H1 (cell line): Measurements from ENCODE around the gene SEPTIN7.

Experiments
- CREB1 ChIP-seq: IDR thresholded peaks from 2 replicates; pipeline ENCODE4 v1.6.1; 2012; ENCODE audit warnings: inconsistent platforms
- EZH2 ChIP-seq: fragments of 200-600 bp; sonication (generic); IDR thresholded peaks from 2 replicates; pipeline ENCODE4 v1.7.1; 2012; ENCODE audit warnings: low read depth, mild to moderate bottlenecking, moderate library complexity, low read length, inconsistent platforms; ENCODE audit not compliant: severe bottlenecking
- KDM1A ChIP-seq: fragments of 200-600, 300-600 bp; sonication (generic); IDR thresholded peaks from 2 replicates; pipeline ENCODE4 v1.7.1; 2016; ENCODE audit warnings: mild to moderate bottlenecking, low read length, borderline replicate concordance
- MAFK ChIP-seq: IDR thresholded peaks from 2 replicates; pipeline ENCODE4 v1.6.1; 2012; ENCODE audit warnings: low read depth, mild to moderate bottlenecking, improper control_type of control experiment, low read length
- POLR2A ChIP-seq, 2 experiments: IDR thresholded peaks; 1 replicate in 1 of 2; 2 replicates in 1 of 2; pipeline ENCODE4 v1.6.1; 2011; ENCODE audit warnings: low read depth in 2 of 2, low read length in 2 of 2, mild to moderate bottlenecking in 2 of 2; ENCODE audit errors: control extremely low read depth in 1 of 2
- RFX5 ChIP-seq: IDR thresholded peaks from 2 replicates; pipeline ENCODE4 v1.6.1; 2011; ENCODE audit warnings: low read depth, low read length, improper control_type of control experiment, borderline replicate concordance
- SP4 ChIP-seq: IDR thresholded peaks from 2 replicates; pipeline ENCODE4 v1.6.1; 2012; ENCODE audit warnings: low read length, inconsistent platforms
- SRF ChIP-seq: IDR thresholded peaks from 2 replicates; pipeline ENCODE4 v1.6.1; 2011; ENCODE audit warnings: mild to moderate bottlenecking, low read depth, low read length, moderate library complexity
- TAF1 ChIP-seq: IDR thresholded peaks from 2 replicates; pipeline ENCODE4 v1.6.1; 2011; ENCODE audit warnings: mild to moderate bottlenecking, low read depth, low read length
- TBP ChIP-seq: IDR thresholded peaks from 2 replicates; pipeline ENCODE4 v1.6.1; 2011; ENCODE audit warnings: low read depth, low read length, improper control_type of control experiment
- USF2 ChIP-seq: IDR thresholded peaks from 2 replicates; pipeline ENCODE4 v1.6.1; 2011; ENCODE audit warnings: low read length, improper control_type of control experiment
- ZNF274 ChIP-seq: IDR thresholded peaks from 2 replicates; pipeline ENCODE4 v1.7.0; 2012; ENCODE audit warnings: low read length, borderline replicate concordance; ENCODE audit errors: extremely low read depth
- TF ChIP-seq, protein P1 (sequence below), 3 experiments: IDR thresholded peaks; 1 replicate in 2 of 3; 2 replicates in 1 of 3; pipeline versions ENCODE4 v1.5.1 to v1.6.1; 2011; ENCODE audit warnings: low read length in 3 of 3, mild to moderate bottlenecking in 3 of 3, inconsistent platforms in 2 of 3, low read depth in 1 of 3, moderate library complexity in 1 of 3; ENCODE audit not compliant: insufficient read depth in 1 of 3; ENCODE audit errors: control extremely low read depth in 1 of 3

GRCh38 chr7:35787925-35788324 is 12.9 kb upstream of the SEPTIN7 start:
- TF ChIP-seq MAFK (no peak), POLR2A (IDR thresholded peaks at IDR 0.05; ENCODE audit: control extremely low read depth in 1 of 2, low read depth in 2 of 2, low read length in 2 of 2) (no peak), ZNF274 (no peak), TAF1 (no peak), SRF (no peak), SP4 (no peak), EZH2 (no peak), CREB1 (no peak), USF2 (no peak), RFX5 (no peak), TBP (no peak), KDM1A (no peak)
- TF ChIP-seq, protein P1, sequence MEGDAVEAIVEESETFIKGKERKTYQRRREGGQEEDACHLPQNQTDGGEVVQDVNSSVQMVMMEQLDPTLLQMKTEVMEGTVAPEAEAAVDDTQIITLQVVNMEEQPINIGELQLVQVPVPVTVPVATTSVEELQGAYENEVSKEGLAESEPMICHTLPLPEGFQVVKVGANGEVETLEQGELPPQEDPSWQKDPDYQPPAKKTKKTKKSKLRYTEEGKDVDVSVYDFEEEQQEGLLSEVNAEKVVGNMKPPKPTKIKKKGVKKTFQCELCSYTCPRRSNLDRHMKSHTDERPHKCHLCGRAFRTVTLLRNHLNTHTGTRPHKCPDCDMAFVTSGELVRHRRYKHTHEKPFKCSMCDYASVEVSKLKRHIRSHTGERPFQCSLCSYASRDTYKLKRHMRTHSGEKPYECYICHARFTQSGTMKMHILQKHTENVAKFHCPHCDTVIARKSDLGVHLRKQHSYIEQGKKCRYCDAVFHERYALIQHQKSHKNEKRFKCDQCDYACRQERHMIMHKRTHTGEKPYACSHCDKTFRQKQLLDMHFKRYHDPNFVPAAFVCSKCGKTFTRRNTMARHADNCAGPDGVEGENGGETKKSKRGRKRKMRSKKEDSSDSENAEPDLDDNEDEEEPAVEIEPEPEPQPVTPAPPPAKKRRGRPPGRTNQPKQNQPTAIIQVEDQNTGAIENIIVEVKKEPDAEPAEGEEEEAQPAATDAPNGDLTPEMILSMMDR (IDR thresholded peaks at IDR 0.05; ENCODE audit: control extremely low read depth in 1 of 3, insufficient read depth in 1 of 3, low read depth in 1 of 3, low read length in 3 of 3): no peak
